GM10847 (cell line): ENCODE results near the gene RPS8.

Experiments
- POLR2A ChIP-seq: IDR thresholded peaks from 2 replicates; pipeline ENCODE4 v1.6.1; 2011; ENCODE audit not compliant: insufficient read length; ENCODE audit errors: extremely low read depth

The RPS8 gene

DNA sequence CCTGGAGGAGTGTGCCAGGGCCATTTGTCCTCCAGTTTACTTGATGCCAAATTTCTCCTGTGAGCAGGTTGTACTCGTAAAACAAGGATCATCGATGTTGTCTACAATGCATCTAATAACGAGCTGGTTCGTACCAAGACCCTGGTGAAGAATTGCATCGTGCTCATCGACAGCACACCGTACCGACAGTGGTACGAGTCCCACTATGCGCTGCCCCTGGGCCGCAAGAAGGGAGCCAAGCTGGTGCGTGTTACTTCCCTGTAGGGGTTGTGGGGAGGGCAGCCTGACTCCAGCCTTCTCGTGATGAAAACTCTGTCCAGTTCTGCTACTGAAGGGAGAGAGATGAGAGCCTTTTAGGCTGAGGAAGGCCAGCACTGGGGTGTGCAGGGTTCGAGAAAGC, 2.2 kb downstream of the RPS8 start:
- no peak for TF ChIP-seq POLR2A

DNA sequence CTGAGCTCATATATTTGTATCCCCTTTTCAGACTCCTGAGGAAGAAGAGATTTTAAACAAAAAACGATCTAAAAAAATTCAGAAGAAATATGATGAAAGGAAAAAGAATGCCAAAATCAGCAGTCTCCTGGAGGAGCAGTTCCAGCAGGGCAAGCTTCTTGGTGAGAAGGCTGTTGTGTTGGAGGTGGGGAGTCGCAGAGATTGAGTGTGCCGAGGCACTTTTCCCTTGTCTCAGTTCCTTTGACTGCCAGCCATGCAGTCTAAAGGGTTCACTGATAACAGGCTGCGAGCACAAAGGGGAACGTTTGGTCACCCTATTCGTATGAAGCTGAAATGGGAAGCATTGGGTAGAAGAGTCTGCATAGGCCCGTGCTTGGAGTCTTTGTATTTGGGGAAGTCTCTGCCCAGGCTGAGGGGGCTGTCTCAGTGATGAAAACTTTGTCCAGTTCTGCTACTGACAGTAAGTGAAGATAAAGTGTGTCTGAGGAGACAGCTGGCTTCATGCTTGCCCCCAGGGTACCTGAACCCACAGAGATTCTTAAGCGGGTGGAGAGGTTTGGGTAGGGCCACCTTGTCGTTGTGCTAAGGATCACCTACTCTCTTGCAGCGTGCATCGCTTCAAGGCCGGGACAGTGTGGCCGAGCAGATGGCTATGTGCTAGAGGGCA, 2.8 kb downstream of the RPS8 start:
- no peak for TF ChIP-seq POLR2A

DNA sequence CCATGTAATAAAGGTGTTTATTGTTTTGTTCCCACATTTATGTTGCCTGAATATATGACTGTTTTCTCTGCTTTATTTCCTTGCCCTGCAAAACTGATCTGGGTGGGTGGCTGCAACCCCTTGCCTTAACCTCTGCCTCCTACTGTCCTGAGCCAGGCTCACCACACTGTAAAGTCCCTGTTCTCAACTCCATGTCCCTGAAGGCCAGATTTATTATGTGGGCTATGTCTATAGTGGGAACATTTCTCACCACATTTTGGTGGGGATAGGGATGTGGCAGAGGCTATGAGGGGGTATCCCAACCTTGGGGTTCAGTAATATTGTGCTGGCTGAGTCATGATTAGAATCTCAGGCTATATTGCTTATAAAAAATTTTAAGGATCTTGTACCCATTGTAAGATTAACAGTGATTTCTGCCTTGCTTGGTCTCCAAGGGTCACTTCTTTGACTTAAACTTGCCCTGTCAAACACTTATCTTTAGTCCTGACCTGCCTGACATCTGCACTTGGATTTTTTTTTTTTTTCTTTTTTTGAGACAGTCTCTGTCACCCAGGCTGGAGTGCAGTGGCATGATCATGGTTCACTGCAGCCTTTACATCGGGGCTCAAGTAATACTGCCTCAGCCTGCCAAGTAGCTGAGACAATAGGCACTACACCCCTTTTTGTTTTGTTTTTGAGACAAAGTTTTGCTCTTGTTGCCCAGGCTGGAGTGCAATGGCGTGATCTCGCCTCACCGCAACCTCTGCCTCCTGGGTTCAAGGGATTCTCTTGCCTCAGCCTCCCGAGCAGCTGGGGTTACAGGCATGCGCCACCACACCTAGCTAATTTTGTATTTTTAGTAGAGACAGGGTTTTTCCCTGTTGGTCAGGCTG, 3.6 kb downstream of the RPS8 start:
- no peak for TF ChIP-seq POLR2A

DNA sequence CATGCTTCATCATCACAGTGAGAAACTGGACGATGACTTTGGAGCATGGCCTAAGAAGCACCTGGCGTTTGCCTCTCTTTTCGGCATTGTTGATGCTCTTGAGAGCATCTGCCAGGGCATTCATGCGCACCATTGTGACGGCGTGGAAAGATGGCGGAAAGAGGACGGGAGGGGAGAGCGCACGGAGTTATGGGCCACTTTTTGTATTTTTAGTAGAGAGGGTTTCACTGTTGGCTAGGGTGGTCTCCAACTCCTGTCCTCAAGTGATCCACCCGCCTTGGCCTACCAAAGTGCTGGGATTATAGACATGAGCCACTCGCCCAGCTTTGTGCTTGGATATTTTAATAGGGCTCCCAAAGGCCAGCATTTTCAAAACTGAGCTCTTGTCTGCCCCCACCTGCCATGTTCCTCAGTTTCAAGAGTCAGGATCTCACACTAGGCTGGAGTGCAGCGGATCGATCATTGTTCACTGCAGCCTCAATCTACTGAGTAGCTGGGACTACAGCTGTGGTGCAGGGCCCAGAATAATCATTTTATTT, 5.3 kb downstream of the RPS8 start:
- TF ChIP-seq POLR2A, result no peak

DNA sequence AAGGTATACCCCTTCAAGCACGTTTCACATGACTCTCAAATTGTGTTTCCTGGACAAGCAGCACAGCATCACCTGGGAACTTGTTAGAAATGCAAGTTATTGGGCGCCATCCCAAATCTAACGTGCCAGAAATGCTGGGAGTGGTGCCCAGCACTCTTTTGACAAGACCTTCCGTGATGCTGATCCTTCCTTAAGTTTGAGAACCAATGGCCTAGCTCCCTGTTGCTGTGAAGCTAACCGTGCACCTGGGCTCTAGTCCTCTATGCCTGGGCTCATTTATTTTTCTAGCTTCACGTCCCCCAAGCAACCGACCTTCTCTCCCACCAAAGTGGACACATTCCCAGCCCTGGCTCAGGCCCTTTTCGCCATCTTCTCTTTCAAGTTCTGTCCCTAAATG, 8.4 kb downstream of the RPS8 start:
- no peak for TF ChIP-seq POLR2A

DNA sequence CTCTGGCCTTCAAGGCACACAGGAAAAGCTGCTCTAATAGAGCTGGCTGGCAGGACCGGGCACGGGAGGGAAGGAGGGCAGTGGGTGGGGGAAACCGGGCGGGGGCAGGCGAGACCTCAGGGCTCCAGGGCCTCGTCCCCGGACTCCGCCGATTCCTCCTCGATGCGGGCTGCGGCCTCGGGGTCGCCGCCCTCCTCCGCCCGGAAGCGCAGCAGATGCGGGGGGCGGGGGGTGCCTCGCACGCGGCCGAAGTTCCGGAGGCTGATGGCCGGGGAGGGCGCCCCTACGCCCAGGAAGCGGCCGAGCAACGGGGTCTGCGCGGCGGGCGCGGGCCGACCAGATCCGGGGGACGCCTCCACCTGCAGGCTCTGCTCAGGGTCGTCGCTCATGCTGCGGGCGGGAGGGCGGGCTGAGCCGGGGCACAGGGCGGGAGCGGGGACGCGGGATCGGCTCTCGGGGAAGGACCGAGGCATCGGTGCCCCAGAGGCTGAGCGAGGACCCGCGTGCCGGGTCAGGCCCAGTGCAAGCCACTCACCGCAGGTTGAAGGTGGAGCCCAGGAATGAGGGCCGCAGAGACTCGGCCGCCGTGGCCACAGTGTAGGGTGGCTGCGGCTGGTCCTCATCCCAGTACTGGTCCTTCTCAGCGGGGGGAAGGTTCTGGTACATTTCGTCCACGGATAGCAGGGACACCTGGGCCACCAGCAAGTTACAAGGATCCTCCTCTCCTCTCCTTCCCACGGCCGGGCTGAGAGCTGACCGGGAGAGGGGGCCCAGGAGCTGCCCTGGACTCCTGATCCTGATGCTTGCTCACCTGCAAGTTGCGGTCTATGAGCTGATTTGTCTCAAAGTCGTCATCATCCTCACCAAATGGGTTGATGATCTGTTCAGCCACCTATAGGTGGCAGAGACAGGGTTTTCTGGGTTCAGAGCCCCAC, 9.0 kb downstream of the RPS8 start:
- peak; percentile 21 for TF ChIP-seq POLR2A

DNA sequence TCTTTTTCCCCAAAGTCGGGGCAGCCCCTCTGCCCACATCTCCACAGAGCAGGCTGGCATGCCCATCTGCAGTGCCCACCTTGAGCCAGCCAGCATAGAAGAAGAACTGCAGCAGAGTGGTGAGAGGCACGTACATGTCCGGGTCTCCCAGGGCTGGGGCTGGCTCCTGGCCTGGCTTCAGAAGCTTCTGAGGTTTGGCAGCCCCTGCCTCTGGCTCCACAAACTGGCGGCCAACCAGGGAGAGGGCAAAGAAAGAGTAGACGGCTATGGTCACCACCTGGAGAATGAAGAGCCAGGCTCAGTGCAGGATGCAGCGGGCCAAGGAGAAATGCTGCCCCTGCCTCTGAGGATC, 9.7 kb downstream of the RPS8 start:
- TF ChIP-seq POLR2A, result no peak

DNA sequence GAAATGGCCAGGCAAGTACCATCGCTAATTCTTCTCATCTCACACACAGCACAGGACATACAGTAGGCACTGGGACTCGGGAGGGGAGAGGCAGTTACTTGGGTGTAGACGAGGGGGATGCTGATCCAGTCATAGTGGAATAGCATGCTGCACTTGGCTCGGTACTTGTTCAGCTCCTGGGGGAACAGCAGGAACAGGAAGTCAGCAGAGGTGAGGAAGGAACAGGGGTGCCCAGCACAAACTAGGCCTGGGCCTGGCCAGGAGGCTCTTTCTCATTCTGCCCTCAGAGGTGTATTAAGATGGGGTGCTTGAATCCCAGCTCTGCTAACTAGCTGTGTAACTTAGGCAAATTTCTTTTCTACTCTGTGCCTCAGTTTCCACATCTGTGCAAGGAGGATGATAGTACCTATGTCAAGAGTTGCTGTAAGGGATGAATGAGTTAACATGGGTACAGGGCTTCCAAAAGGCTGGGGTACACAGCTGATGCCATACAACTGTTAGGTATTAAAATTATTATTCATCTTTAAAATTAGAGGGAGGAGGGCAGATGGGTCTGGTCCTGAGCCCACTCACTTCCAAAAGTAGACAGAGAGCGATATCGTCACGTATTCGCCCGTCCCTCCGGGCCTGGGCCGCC, 10.3 kb downstream of the RPS8 start:
- TF ChIP-seq POLR2A, result no peak

DNA sequence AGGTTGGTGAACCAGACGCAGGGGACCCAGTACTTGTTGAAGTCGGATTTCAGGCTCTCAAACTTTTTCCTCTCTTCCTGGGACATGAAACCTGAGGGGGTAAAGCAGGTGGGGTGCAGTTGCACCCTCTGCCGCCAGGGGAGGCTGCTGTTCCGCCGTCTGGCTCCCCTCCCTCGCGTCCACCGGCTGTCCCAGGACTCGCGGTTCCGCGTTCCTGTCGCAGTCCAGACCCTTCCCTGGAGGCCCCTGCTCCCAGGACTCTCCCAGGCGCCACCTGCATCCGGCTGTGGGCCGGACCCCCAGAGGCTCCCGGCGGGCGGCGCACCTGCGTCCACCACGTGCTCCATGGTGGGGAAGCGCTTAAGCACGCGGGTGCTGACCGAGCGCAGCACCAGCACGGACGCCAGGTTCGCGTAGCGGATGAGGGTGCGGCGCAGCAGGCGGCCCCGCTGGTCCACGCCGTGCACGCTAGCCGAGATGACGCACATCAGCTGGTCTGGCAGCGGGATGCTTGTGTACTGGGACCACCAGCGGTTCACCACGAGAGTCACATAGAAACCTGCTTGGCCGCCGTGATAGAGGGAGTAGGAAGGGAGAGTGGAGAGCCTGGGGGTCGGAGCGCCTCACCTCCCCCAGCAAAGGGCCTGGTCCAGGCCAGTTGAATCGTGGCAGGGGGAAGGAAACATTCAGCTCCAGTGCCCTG, 10.9 kb downstream of the RPS8 start:
- TF ChIP-seq POLR2A, result no peak

DNA sequence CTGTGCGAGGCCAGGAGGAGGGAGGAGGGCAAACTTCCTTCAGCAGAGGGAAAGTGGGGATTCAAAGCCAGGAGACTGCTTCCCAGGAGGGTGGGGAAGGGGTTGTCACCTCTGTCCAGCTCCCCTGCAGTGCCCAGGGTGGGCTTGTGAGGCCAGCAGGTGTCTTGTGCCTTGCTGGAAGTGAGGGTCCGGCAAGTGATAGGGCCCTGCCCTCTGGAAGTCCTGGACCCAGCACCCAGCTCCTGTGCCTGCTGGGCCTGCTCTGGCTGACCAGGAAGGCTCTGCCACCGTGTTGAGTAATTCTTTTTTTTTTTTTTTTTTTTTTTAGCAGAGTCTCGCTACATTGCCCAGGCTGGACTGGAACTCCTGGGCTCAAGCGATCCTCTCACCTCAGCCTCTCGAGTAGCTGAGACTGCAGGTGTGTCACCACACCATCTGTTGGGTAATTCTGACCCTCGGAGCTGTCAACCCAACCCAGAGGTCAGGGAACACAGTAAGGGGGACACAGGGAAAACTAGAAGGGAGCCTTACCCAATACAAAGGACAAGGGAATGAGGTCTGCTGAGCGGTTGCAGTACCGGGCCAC, 11.6 kb downstream of the RPS8 start:
- TF ChIP-seq POLR2A, result no peak

DNA sequence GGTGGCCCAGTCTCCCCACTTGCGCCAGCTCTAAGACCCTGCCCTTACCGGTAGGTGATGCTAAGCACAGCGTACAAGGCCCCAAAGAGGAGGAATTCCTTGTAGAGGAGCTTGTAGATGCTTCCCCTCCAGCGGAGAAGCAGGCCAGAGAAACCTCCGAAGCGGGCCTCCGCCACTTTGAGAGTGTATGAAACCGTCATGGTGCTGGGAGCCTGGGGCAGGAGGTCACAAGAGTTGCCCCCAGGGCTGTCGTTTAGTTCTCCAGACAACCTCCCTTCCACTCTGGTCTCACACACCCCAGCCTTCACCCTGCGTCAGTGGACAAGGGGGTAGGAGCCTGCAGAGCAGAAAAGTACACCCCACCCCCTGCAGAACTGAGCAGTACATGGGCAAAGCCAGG, 12.2 kb downstream of the RPS8 start:
- no peak for TF ChIP-seq POLR2A

DNA sequence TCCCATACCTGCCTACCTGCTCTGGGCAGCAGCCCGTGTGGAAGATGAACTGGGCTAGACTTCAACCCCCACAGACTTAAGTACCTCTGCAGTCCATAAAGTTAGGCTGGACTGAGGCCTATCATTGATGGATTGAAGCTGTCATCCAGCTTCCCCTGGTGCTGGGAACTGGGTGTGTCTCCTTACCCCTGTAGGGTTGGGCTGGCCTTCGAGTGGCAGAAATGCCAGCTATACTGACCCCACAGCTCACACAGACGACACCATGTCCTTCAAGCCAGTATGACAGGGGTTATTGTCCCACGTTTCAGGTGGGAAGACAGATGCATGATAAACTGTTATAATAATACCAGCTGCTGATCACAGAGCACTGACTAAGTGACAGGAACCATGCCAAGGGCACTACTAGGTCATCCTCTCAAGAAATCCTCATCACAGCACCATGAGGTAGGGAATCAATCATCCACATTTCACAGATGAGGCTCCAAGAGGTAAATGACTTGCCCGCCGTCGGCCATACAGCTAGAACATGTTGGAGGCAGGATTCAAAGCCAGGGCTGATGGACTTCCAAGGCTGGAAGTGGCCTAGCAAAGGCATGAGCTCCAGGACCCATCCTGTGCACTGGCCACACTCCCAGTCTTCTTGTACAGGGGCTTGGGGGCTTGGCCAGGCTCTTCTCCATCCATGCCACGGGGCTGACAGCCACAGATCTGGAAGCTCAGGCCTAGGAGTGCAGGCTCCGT, 12.9 kb downstream of the RPS8 start, which contains the start of gene BEST4:
Gene BEST4, minus strand, starts transcription at position 51 of the 741 bp plus-strand sequence. CDS start 465 bp downstream, outside the sequence.
- TF ChIP-seq POLR2A, result no peak
